K562 (cell line): ENCODE results near the gene EGFL7. TPM values are rescaled to one million over a fixed set of nuclear protein-coding genes. Genes with fewer than 3 reads are reported as not detected.

Source experiments
- ARHGAP35 ChIP-seq: fragments of 450-650 bp; IDR thresholded peaks from 2 replicates; pipeline ENCODE4 v1.6.1; 2018; ENCODE audit not compliant: partially characterized antibody
- BACH1 ChIP-seq: fragments of 200-800 bp; sonication (Bioruptor generic); IDR thresholded peaks from 2 replicates; pipeline ENCODE4 v1.6.1; 2016; ENCODE audit warnings: missing genetic modification characterization, missing compliant biosample characterization
- CBFA2T3 ChIP-seq: fragments of 450-650 bp; IDR thresholded peaks from 2 replicates; pipeline ENCODE4 v1.6.1; 2017
- E2F1 ChIP-seq: sonication (generic); formaldehyde crosslinking; IDR thresholded peaks from 2 replicates; pipeline ENCODE4 v1.8.1; 2023; ENCODE audit warnings: mild to moderate bottlenecking, missing genetic modification reagents, moderate library complexity
- ERF ChIP-seq: fragments of 450-650 bp; formaldehyde crosslinking; IDR thresholded peaks from 2 replicates; pipeline ENCODE4 v1.4.0; 2020; ENCODE audit warnings: mild to moderate bottlenecking, mixed read lengths
- GTF2B ChIP-seq: IDR thresholded peaks from 2 replicates; pipeline ENCODE4 v1.6.1; 2011; ENCODE audit not compliant: insufficient read length; ENCODE audit errors: extremely low read depth
- HLTF ChIP-seq: fragments of 450-650 bp; IDR thresholded peaks from 2 replicates; pipeline ENCODE4 v1.6.1; 2016
- IRF2 ChIP-seq: sonication (generic); formaldehyde crosslinking; IDR thresholded peaks from 2 replicates; pipeline ENCODE4 v1.8.1; 2022; ENCODE audit warnings: mild to moderate bottlenecking, missing genetic modification reagents
- KLF1 ChIP-seq: fragments of 450-650 bp; IDR thresholded peaks from 2 replicates; pipeline ENCODE4 v1.6.1; 2016; ENCODE audit warnings: missing genetic modification characterization, missing compliant biosample characterization
- MCM7 ChIP-seq, 2 experiments: fragments of 450-650 bp; IDR thresholded peaks; 2 replicates each; pipeline ENCODE4 v1.6.1; 2016 to 2018
- NCOA4 ChIP-seq: fragments of 450-650 bp; IDR thresholded peaks from 2 replicates; pipeline ENCODE4 v1.6.1; 2018; ENCODE audit warnings: mild to moderate bottlenecking; ENCODE audit not compliant: partially characterized antibody
- NCOA6 ChIP-seq: fragments of 450-650 bp; IDR thresholded peaks from 2 replicates; pipeline ENCODE4 v1.6.1; 2017; ENCODE audit warnings: mild to moderate bottlenecking
- NR2F6 ChIP-seq: fragments of 450-650 bp; formaldehyde crosslinking; IDR thresholded peaks from 2 replicates; pipeline ENCODE4 v1.4.0; 2020; ENCODE audit warnings: mild to moderate bottlenecking
- SRSF7 ChIP-seq: fragments of 200-400 bp; formaldehyde crosslinking; optimal IDR thresholded peaks from 2 replicates; pipeline ENCODE3; 2017; ENCODE audit warnings: mild to moderate bottlenecking, low read depth, low read length
- TARDBP ChIP-seq: fragments of 450-650 bp; IDR thresholded peaks from 2 replicates; pipeline ENCODE4 v1.6.1; 2016
- TFAP4 ChIP-seq: sonication (generic); formaldehyde crosslinking; IDR thresholded peaks from 2 replicates; pipeline ENCODE4 v1.8.0; 2022; ENCODE audit warnings: missing genetic modification reagents, mild to moderate bottlenecking, moderate library complexity, borderline replicate concordance
- TRIM25 ChIP-seq: fragments of 450-650 bp; IDR thresholded peaks from 2 replicates; pipeline ENCODE4 v1.7.0; 2016; ENCODE audit warnings: borderline replicate concordance
- USF2 ChIP-seq: sonication (generic); formaldehyde crosslinking; IDR thresholded peaks from 2 replicates; pipeline ENCODE4 v1.5.0; 2020; ENCODE audit warnings: missing genetic modification reagents
- ZKSCAN3 ChIP-seq: fragments of 250-450 bp; sonication (Bioruptor Pico); IDR thresholded peaks from 2 replicates; pipeline ENCODE4 v1.4.0; 2020
- ZNF41 ChIP-seq: fragments of 250-450 bp; sonication (Bioruptor Pico); conservative IDR thresholded peaks from 2 replicates; pipeline ENCODE4 v1.4.0; 2020; ENCODE audit warnings: mild to moderate bottlenecking
- polyA plus RNA-seq, 8 experiments: library from polyadenylated mRNA; depleted of rRNA in 4 of 8; stranded (reverse) in 5 of 8; unstranded in 3 of 8; fragments of >200 nt; fragmentation: Nextera tagmentation in 2 of 8; fragmentation: Illumina TruSeq in 1 of 8; extraction: Ambion mirVana in 2 of 8; extraction: Trizol in 1 of 8; gene quantifications; 2 replicates each; pipeline versions ENCODE4 v1.2.1 to v1.2.3, GENCODE V29; 2011 to 2014; ENCODE audit warnings: inconsistent platforms in 1 of 8, missing spikeins in 1 of 8
- total RNA-seq, 7 experiments: library from RNA; depleted of rRNA in 6 of 7; stranded (reverse); fragments of >200 nt in 6 of 7; fragmentation: Illumina TruSeq in 2 of 7; extraction: Trizol in 2 of 7; gene quantifications; 2 replicates each; pipeline versions ENCODE4 v1.2.1 to v1.2.3, GENCODE V29; 2011 to 2021; ENCODE audit warnings: low replicate concordance in 1 of 7

The EGFL7 gene
- total and polyA plus RNA-seq, 9 of the 15 experiments (the other 6 are each of a cell fraction or from before 2014, with no cell fraction given), result 1.5 to 286 (median 55.5) TPM

GRCh38 chr9:136614372-136614922 lies 48.3 kb upstream of the EGFL7 start (continued):
- no peak for TF ChIP-seq GTF2B
- no peak for TF ChIP-seq TARDBP
- TF ChIP-seq NCOA4, result no peak
- no peak for TF ChIP-seq ERF
- TF ChIP-seq USF2 (CRISPR knock-in tag), result 0 out of 2 replicates have a peak, but pooled peaks have one; percentile 9
- no peak for TF ChIP-seq ARHGAP35
- peak; percentile 97 for TF ChIP-seq TFAP4
- no peak for TF ChIP-seq ZKSCAN3 (CRISPR knock-in tag)
- no peak for TF ChIP-seq NR2F6 (CRISPR knock-in tag)
- TF ChIP-seq ZNF41 (CRISPR knock-in tag), result no peak
- no peak for TF ChIP-seq E2F1
- TF ChIP-seq BACH1 (tag), result no peak; the same call in 1 of the 2 replicates
- TF ChIP-seq MCM7 (IDR thresholded peaks at IDR 0.05), result no peak
- TF ChIP-seq KLF1 (tag), result no peak
- TF ChIP-seq HLTF, result no peak
- no peak for TF ChIP-seq IRF2 (CRISPR knock-in tag)
- TF ChIP-seq SRSF7, result no peak
- TF ChIP-seq CBFA2T3, result peak; percentile 71
- no peak for TF ChIP-seq NCOA6
- no peak for TF ChIP-seq TRIM25
